GM12864 (cell line): ENCODE measurements around the gene NMNAT2.

ENCODE experiments used
- DNase-seq: peaks from one replicate; pipeline ENCODE4 v3.0.0-alpha.2; 2011; ENCODE audit warnings: low read depth
- H3K4me3 ChIP-seq: 2 replicates; pipeline ENCODE4 v1.5.1; 2011; ENCODE audit warnings: mild to moderate bottlenecking, low read depth, low read length, control low read depth
- TF ChIP-seq, protein P1 (sequence below): IDR thresholded peaks from 2 replicates; pipeline ENCODE4 v1.5.1; 2011; ENCODE audit warnings: low read depth, mild to moderate bottlenecking, moderate library complexity, low read length, control low read depth, inconsistent platforms; ENCODE audit errors: missing control alignments

The NMNAT2 gene

GRCh38 chr1:183301239-183301638, 116.9 kb downstream of the NMNAT2 start:
- TF ChIP-seq, protein P1, sequence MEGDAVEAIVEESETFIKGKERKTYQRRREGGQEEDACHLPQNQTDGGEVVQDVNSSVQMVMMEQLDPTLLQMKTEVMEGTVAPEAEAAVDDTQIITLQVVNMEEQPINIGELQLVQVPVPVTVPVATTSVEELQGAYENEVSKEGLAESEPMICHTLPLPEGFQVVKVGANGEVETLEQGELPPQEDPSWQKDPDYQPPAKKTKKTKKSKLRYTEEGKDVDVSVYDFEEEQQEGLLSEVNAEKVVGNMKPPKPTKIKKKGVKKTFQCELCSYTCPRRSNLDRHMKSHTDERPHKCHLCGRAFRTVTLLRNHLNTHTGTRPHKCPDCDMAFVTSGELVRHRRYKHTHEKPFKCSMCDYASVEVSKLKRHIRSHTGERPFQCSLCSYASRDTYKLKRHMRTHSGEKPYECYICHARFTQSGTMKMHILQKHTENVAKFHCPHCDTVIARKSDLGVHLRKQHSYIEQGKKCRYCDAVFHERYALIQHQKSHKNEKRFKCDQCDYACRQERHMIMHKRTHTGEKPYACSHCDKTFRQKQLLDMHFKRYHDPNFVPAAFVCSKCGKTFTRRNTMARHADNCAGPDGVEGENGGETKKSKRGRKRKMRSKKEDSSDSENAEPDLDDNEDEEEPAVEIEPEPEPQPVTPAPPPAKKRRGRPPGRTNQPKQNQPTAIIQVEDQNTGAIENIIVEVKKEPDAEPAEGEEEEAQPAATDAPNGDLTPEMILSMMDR = no peak
- H3K4me3 ChIP-seq = no peak overlapping the region
- DNase-seq = no peak

DNA sequence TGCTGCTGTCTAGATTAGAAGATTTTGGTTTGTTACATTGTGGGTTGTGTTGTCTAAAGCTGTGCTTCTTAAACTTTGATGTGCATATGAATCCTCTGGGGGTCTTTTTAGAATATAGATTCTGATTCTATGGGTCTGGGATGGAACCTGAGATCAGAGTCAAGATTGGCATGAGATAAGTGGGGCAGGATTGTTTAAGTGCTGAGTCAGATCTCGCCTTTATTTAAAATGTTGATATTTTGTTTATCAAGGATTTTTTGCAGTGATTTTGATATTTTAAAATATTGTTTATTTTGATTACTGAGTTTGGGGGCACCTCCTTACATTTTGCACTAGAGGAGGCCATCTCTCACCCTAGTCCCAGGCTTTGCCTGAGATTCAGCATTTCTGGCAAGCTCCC, 117.4 kb downstream of the NMNAT2 start:
- no peak for DNase-seq
- no peak overlapping the region for H3K4me3 ChIP-seq

GRCh38 chr1:183300395-183300794, 117.8 kb downstream of the NMNAT2 start:
- no peak overlapping the region for H3K4me3 ChIP-seq
- TF ChIP-seq, protein P1 = no peak
- no peak for DNase-seq

More for the DNA sequence above, 117.4 kb downstream of the NMNAT2 start:
- TF ChIP-seq, protein P1 = no peak

GRCh38 chr1:183296782-183297181, 121.4 kb downstream of the NMNAT2 start:
- TF ChIP-seq, protein P1 = no peak
- no peak for DNase-seq

DNA sequence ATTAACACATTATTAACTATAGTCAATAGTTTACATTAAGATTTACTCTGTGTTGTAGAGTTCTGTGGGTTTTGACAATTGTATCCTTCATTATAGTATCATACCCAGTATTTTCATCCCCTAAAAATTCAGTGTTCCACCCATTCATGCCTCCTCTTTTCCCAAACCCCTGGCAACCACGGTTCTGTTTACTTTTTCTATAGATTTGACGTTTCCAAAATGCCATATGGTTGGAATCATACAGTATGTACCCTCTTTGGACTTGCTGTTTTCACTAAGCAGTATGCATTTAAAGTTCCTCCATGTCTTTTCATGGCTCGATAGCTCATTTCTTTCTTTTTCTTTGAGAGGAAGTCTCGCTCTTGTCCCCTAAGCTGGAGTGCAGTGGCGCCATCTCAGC, 122.7 kb downstream of the NMNAT2 start:
- TF ChIP-seq, protein P1 = no peak
- DNase-seq = no peak
- no peak overlapping the region for H3K4me3 ChIP-seq

More at GRCh38 chr1:183296782-183297181, 121.4 kb downstream of the NMNAT2 start:
- H3K4me3 ChIP-seq = no peak overlapping the region

GRCh38 chr1:183293876-183294275, 124.3 kb downstream of the NMNAT2 start:
- DNase-seq = no peak
- no peak overlapping the region for H3K4me3 ChIP-seq
- TF ChIP-seq, protein P1 = no peak

GRCh38 chr1:183293241-183293640, 124.9 kb downstream of the NMNAT2 start:
- DNase-seq = no peak
- TF ChIP-seq, protein P1 = no peak
- no peak overlapping the region for H3K4me3 ChIP-seq
